ENCODE measurements around the gene EDNRB.
"Not testable (repeated sequence)": the region's sequence is repeated elsewhere in the genome, so short reads cannot be mapped to it uniquely, and the experiment has no call there.

The EDNRB gene

DNA sequence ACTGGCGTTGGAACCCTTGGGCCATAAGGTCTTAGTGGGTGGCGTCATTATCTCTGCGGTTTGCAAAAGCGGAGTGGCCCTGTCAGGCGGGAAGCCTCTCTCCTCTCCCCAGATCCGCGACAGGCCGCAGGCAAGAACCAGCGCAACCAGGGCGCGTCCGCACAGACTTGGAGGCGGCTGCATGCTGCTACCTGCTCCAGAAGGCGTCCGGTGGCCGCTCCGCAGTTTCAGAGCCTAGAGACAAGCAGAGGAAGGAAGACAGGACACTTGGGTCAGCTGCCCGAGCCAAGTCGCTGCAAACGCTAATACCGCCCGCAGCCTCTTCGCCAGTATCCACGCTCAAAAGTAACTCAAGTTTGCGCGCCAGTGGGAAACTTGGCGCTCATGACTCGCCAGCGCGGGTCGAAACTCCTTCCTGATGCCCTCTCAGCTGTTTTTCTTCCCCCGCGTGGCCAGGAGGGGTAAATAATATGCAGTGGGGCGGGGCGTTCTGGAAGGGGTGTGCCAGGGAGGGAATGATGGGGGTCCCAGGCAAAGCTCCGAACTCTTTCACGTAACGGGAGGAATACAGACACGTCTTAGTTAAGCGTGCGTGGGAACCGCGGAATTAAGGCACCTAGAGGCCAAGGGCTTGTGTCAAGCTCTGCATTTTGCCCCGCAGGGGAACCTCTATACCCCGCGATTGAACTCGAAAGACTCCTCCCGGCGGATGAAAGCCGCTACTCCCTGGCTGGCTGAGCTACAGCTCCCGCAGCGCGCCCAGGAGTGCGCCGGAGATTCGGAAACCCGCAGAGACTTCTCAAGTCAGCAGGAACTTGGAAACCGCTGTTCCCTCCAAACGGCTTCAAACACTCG lies at the start of gene EDNRB:
Gene EDNRB (minus strand): TSS at position 441 of the 855 bp plus-strand sequence. CDS start 258 bp downstream, at position 183.
- DNase-seq = peak; percentile 60

DNA sequence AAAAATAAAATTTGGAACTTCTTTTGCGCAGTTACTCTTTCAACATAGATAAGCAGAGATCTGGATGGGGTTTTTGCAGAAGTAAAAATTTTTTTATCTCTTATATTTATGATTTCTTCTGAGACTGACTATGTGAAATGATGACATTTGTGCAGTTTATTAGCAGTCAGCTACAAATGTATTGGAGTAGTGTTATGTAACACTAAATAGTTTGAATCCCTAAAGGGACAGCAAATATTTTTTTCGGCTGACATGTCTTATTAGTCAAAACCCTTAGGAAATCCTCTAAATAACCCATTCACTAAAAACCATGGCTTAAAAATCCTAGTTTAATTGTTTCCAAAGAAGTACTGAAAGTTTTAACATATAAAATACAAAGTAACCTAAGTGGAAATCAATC lies 48.0 kb upstream of the EDNRB start:
- no peak for DNase-seq

DNA sequence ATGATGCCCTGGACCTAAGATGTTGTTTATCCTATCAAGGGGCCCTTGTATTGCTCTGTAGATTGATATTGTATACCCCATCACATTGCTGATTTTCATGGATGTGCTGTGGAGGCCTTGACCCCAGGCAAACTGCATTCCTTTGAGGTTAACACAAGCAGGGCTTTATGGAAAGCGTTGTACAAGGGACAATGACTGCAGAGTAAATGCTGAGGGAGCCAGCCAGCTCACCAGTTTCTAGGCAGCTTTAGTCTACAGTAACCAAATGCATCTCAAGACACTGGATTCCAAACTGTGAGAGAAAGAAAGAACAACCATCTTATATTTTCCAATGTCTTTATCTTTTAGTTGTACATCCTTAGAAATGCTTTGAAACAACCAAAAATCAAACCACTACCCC lies 34.1 kb upstream of the EDNRB start:
- DNase-seq = no peak

DNA sequence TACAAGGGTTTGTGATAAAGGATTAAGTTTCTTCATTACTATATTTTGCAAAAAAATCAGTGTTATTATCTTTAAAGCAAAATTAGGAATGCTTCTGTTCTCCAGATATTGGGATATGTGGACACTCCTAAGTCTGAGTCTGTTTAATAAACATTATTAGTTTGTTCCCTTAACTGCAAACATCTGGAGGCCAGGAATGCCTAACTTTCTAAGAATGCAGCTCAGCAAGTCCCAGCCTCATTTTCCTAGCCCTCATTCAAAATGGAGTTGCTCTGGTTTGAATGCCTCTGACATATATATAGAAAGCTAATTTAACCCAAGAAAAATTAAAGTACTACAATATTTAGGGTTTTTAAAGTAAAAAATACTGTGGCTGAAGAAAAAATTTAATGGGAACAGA lies 33.6 kb upstream of the EDNRB start:
- DNase-seq = no peak

DNA sequence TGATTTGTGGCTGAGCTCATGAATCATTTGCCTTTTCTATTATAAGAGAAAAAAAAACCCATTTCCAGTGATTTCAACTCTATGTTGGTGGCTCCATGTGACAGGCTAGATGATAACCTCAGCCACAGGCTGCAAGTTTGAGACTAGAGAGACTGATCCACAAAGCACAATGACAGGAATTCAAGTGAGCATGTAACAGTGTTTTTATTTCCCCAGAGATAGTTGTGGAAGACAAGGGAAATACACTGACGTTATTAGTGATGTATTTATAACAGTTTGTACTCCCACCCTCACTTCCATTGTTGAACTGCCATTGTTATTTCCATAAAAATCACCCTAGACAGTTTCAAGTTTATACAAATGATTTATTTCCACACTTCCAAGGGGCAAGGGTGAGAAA lies 27.9 kb upstream of the EDNRB start:
- DNase-seq = no peak

DNA sequence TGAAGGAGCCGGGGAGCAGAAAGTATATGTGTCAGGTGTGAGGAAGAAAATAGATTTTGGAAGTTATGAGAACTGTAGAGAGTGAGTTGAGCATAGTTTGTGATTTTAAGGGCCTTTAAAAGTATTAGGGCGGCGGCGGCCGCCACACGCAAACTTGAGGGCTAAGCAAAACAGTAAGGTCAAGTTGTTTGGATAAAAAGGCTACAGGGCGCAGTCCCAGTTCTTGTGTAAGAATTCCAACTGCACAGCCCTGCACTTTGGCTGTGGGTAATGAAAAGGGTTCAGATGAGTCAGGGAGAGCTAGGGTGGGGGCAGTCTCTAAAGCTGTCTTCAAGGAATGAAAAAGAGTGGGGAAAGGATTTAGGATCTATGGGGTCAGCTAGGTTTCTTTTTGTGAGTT lies 16.4 kb upstream of the EDNRB start:
- not testable (repeated sequence) for DNase-seq

DNA sequence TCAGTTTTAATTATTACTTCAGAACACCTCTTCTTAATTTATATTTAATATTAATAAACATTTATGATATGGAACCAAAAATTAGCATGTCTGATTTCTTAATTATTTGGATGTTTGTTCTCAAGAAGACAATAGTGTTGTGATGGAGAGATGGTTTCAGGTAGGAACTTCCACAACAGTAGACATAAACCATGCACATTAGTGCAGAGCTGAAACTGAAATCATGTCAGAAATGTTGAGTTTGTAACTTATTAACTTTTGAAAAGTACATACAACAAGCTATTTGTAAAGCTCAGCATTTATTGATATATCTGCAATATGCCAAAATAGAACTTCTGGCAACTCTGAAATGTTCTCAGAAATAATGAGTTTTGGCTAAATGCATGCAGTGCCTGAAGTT lies 11.8 kb upstream of the EDNRB start:
- no peak for DNase-seq

DNA sequence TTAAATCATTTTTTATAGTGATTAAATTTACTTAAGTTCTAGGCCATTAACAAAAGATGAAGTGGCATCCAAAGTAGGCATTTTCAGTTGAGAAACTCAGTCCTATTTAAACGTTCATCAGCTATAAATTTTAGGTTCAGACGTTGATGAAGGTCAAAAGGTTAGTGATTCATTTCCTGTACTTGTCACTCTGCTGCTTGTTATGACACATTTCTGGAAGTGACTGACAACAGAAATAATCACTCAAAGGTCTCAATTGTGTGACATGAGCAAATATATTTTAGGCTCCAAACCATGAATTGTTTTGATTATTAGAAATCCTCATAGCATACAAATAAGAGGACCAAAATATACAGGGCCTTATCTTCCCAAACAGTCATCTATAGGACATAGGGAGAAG lies 10.3 kb upstream of the EDNRB start:
- no peak for DNase-seq

DNA sequence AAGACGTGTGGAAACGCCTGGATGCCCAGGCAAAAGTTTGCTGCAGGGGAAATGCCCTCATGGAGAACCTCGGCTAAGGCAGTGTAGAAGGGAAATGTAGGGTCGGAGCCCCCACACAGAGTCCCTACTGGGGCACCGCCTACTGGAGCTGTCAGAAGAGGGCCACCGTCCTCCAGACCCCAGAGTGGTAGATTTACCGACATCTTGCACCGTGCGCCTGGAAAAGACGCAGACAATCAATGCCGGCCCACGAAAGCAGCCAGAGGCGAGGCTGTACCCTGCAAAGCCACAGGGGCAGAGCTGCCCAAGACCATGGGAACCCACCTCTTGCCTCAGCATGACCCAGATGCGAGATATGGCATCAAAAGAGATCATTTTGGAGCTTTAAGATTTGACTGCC lies 7.0 kb upstream of the EDNRB start:
- DNase-seq = no peak

DNA sequence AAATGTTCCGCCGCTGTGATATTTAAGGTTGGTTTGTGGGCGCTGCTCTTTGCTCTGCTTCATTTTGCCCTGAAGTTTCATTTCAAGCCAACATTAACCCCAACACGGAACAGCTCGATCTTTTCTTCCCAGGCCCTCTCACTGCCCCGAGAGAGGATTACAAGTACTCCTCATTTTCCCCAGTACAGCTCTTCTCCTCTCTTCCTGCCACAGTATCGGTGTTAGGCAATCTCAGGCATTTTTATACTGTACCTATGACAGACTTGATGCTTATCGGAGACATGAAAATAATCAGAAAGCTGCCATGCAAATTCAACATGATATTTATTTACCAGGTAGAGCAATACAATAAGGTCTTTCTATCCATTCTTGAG lies 1.3 kb upstream of the EDNRB start:
- DNase-seq = no peak

DNA sequence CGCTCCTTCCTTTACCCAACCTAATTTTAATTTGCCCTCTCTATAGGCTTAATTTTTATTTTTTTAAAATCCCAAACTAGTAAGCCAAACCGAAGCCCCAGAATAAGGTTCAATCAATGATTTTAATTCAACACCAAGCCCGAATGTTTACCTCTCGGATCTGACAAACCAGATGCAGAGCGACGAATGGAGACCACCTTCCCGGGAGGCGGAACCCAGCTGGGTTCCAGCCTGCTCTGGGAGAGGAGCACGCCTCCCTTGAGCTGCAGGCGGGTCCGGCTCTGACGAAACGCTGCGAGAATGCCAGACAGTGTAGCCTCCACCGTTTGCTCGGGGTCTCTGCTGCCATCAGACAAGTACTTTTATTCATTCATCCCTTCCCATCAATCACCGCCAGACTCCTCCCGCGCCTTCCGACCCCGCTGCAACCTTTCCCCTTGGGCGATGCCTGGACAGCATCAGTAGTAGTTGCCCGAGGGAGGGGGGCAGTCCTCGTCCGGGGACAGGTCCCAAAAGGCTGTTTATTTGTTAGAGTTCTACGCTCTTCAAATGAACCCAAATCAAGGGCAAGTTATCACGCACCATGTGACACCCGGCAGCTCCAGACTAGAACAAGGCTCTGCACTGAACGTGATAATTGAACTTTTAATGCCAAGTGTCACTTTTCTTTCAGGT lies 752 bp upstream of the EDNRB start:
- peak; percentile 68 for DNase-seq

DNA sequence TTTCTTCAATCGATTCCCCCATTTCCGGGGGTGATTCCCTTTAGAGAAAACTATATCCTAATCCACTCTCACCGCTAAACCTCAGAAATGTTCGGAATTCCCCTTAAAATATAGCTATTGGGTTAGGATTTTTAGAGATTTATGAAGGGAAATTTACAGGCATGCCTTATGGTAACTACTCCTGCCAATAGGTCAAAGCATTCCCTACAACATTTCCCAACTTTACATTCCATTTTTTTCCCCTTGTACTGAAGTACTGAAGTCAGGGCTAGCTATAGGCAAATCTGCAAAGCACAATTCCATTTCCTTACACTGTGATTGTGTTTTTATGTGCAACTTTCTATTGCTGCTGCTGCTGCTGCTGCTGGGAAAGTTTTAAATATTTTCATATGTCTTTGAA lies 2.1 kb downstream of the EDNRB start:
- no peak for DNase-seq

DNA sequence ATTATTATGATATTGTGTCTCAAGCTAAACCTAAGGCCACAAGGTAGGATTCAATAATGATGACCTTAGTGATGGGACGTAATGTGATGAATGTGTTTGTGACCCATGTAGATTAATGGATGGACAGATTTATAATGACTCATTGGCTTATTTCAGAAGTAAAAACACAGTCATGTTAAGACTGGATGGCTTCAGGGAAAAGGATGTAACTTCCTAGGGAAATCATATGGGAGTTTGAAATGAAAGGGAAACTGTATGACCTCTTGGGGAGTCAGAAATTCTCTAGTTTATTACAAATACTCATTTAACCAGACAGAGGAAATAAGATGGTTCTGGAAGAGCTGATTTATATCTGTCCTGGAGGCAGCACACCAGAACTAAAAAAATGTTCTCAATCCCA lies 2.9 kb downstream of the EDNRB start:
- no peak for DNase-seq

DNA sequence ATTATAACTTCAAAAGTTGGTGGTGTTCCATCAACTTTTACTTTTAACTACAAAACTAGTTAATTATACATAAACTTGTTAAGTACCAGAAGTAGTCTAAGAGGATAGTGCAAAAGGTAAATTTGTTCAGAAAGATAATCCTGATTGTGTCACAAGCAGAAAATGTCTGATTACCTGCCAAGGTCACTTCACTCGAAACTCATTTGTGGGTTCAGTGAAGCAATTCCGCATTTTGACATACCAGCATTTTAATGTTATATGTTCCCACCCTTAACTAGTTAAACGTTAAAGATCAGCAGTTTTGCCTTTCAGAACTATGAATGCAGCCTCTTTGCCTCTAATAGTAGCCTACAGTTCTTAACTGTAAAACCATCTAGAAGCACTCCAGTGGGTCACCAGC lies 5.6 kb downstream of the EDNRB start:
- no peak for DNase-seq

DNA sequence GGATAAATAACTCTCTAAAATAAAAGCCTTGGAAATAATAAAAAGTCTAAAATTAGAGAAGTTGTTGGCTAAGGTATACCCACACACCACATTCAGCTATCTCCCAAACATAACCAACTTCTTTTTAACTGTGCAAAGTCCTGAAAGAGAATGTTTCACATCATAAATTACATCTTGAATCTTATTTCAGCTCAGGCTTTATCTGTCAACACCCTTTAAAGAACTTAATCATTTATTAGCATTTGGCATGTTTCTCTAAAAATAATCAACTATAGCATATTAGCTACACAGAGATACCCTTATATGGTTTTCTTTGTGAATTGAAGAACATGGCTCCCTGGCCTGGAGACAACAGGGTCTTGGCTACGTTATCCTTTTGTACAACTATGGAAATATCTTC lies 6.9 kb downstream of the EDNRB start:
- no peak for DNase-seq

DNA sequence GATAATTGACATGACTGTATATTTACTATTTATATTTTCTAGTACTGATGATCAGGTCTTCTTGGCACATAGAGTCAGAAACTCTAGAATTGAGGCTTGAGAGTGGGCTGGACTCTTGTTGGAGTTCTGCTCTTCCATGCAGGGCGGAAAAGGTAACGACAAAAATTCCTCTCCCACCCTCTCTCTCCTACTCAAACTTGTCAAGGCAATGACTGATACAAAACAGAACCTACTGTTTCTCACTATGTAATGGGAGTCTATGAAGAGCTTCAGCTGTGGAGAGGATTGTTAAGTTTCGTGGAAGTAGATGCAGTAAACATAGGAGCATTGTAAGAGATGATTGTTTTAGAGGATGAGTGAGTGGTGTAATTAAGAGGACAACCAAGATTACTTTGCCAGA lies 8.8 kb downstream of the EDNRB start:
- no peak for DNase-seq

DNA sequence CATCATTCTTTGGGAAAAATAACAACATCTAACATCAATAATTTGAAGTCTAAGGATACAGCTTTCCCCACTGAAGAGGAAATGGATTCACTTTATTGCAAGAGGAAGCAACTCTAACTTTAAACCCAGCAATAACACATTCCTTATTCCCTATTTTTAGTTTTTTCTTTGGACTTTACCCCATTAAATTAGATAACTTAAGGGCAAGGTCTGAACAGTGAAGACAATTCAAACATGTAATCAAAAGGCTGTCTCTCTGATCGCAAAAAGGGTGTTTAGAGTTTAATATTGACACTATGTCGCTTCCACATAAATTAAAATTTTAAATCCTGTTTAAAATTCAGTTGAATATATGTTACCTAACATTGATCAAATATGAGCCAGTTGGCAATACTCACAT lies 10.1 kb downstream of the EDNRB start:
- no peak for DNase-seq

DNA sequence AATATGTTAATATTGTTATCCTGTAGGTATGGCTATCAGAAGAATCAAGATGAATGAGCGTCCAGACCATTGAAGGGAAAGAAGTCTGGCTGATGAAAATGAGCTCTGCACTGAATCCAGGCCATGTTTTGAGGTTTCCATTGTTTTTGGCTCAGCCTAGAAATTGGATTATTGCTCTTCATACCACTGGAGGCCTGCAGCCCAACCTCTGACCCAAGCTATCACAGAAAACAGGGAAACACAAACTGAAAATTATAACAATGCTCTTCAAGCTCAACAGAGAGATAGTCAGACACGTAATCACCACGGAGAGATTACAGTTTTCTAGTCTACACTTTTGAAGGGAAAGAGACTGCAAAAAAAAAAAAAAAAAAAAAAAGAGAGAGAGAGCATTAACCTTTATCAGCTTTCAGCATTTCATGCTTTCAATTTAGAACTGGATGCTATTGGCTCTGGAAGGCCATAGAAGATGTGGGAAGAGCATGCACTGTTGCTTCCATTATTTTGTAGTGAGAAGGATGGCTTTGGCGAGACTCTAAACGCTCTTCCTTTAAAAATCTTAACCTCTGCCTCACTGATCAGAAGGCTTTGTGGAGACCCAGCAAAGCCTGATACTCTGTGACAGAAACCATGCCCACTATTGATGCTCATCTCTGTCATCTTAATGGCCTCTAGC lies 10.8 kb downstream of the EDNRB start:
- DNase-seq = peak; percentile 35

DNA sequence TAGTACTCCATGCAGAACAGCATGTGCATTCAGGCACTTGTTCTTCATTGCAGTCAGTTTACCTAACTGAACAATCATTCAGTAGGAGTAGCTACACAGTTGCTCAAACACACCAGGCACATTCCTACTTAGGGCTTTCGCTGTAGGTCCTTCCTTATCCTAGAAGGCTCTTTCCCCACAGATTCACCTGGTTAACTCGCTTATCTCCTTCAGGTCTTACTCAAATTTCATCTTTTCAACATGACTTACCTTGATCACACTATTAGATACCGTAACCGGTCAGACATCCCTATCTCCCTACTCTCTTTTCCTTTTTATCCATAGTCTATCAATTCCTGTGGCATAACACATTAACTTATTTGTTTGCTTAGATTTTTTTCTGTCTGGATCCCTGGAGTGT lies 14.6 kb downstream of the EDNRB start:
- no peak for DNase-seq

DNA sequence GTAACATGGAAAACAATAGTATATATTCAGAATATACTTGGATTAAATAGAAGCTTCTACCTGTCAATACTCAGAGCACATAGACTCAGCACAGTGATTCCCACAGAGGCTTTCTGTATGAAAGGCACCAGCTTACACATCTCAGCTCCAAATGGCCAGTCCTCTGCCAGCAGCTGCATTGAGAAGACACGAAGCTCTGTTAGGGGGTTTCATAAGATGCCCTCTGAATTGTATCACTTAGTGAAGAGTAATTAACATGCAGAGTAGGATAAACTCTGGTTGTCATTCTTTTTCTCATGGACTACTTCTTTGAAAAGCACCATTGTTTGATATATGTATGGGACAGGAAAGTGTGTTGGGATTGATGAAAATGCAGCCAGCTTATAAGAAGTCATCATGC lies 15.2 kb downstream of the EDNRB start:
- DNase-seq = no peak

DNA sequence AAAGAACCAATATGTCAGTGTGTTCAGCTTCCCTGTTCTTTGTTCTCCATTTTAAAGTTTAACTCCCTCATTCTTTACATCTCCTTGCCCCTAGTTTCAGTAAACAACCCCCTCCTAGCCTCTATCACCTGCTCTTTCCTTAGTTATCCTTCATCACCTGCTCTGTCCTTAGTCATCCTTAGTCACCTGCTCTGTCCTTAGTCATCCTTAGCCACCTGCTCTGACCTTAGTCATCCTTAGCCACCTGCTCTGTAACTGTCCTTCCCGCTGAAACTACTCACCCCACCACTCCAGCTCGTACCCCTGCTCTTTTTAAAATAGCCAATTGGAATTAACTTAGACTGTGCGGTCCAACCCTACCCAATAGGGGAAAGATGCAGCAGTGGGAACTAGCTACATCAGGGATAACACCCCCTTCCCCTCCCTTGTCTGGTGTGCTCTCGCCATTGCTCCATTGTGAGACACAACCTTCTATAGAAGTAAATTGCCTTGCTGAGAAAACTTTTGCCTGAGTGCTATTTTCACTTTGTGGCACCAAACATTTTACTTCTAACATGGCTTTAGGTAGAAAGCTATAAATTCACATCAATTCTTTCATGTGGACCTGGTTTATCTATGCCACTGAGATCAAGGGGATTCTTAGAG lies 16.2 kb downstream of the EDNRB start:
- DNase-seq = no peak

DNA sequence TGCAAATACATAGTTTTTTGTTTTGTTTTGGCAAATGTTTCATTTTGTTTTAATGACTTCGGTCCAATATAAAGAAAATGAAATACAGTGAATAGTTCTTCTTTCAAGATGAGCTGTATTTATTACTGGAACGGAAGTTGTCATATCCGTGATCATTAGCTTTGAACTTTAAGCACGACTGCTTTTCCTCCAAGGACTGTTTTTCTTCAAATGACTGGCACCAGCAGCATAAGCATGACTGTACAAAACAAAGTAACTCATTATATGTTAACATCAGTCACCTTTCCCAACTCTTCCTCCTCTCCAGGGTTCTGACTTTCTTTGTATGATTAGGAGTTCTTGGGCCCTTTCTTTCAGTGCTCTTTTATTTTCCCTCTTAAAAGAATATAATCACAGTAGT lies 20.5 kb downstream of the EDNRB start:
- DNase-seq = no peak

DNA sequence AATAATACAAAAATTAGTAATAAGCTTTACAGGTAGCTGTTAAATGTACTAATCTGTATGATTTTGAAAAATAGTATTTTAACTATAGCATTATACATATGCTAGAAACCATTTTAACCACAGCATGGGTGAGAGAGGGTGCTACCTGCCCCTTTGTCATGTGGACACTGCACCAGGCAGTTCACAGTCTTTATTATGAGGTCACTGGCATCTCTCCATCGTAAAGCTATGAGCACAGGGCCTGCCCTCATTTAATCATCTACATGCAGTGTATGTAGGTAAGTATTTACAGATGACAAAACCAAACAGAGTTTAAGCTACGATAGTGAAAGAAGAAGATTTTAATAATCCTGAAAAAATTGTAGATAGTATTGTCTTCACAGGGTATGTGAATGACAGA lies 21.7 kb downstream of the EDNRB start:
- DNase-seq = no peak

DNA sequence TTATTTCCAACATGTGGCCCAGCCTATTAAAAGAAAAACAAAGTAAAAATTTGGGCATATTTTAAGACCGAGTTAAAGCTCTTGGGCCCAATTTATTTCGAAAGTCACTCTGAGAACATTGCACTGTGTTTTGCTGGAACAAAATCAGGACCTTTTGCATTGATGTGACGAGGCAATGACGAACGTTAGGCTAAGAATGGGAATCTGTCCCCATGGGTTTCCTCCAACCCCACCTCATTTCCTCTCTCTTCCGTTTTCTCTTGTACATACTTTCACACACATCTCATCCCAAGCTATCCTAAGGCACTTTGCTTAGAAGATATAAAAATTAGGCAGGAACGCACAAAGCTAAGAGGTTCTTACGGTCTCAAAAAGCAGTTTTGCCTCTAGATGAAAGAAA lies 22.1 kb downstream of the EDNRB start:
- DNase-seq = peak; percentile 27

All from right hindlimb (tissue), 1 donor.